Stimulated activated CD8-positive, alpha-beta memory T cell treated with anti-CD3 and anti-CD28 coated beads, Interleukin-4, amount 100 ng/mL, for 24 hours (primary cell): ENCODE measurements around the gene CYRIA.

Source experiments
- DNase-seq: peaks from one replicate; pipeline ENCODE4 v3.0.0-alpha.2; 2020; ENCODE audit warnings: low read depth

CYRIA gene

GRCh38 chr2:16665748-16666448 is at the start of gene CYRIA:
TSS of gene CYRIA (minus strand) at chr2:16665834. CDS start at chr2:16588119, 77,715 bp downstream.
- DNase-seq = peak; percentile 42

GRCh38 chr2:16713011-16713423 is 47.4 kb upstream of the CYRIA start:
- DNase-seq = no peak

- DNase-seq = no peak
Observed at GRCh38 chr2:16709769-16710168, 44.1 kb upstream of the CYRIA start.

- no peak for DNase-seq
Observed at GRCh38 chr2:16708173-16708572, 42.5 kb upstream of the CYRIA start.

GRCh38 chr2:16707014-16707623 is 41.5 kb upstream of the CYRIA start:
- no peak for DNase-seq

GRCh38 chr2:16700551-16701259 is 35.1 kb upstream of the CYRIA start:
- DNase-seq = no peak

GRCh38 chr2:16693854-16694253 is 28.2 kb upstream of the CYRIA start:
- no peak for DNase-seq

- DNase-seq = no peak
Observed at GRCh38 chr2:16691261-16691660, 25.6 kb upstream of the CYRIA start.

GRCh38 chr2:16687955-16688354 is 22.3 kb upstream of the CYRIA start:
- no peak for DNase-seq

- no peak for DNase-seq
Observed at GRCh38 chr2:16687222-16687621, 21.6 kb upstream of the CYRIA start.

GRCh38 chr2:16686641-16687040 is 21.0 kb upstream of the CYRIA start:
- no peak for DNase-seq

GRCh38 chr2:16685340-16685715 is 19.7 kb upstream of the CYRIA start:
- DNase-seq = no peak

GRCh38 chr2:16684676-16685339 is 19.2 kb upstream of the CYRIA start:
- no peak for DNase-seq

GRCh38 chr2:16683576-16683975 is 17.9 kb upstream of the CYRIA start:
- DNase-seq = no peak

GRCh38 chr2:16682431-16683118 is 16.9 kb upstream of the CYRIA start:
- DNase-seq = no peak

- no peak for DNase-seq
Observed at GRCh38 chr2:16680781-16681180, 15.1 kb upstream of the CYRIA start.

- no peak for DNase-seq
Observed at GRCh38 chr2:16680304-16680703, 14.7 kb upstream of the CYRIA start.

GRCh38 chr2:16678964-16679363 is 13.3 kb upstream of the CYRIA start:
- DNase-seq = no peak

- DNase-seq = no peak
Observed at GRCh38 chr2:16677875-16678274, 12.2 kb upstream of the CYRIA start.

- DNase-seq = no peak
Observed at GRCh38 chr2:16675781-16676180, 10.1 kb upstream of the CYRIA start.

- no peak for DNase-seq
Observed at GRCh38 chr2:16674154-16674553, 8.5 kb upstream of the CYRIA start.

- DNase-seq = no peak
Observed at GRCh38 chr2:16671760-16672159, 6.1 kb upstream of the CYRIA start.
